Epithelial cell of esophagus (primary cell): Measurements from ENCODE around the gene COL18A1.

ENCODE experiments used
- DNase-seq: peaks from one replicate; pipeline ENCODE4 v3.0.0; 2010; ENCODE audit warnings: low read depth
- H3K4me3 ChIP-seq: 2 replicates; pipeline ENCODE4 v1.5.1; 2011; ENCODE audit warnings: mild to moderate bottlenecking, low read length, control low read depth
- CTCF ChIP-seq: IDR thresholded peaks from 2 replicates; pipeline ENCODE4 v1.5.1; 2011; ENCODE audit warnings: low read depth, mild to moderate bottlenecking, low read length, control low read depth, inconsistent platforms; ENCODE audit not compliant: insufficient read depth; ENCODE audit errors: missing control alignments

The COL18A1 gene

GRCh38 chr21:45481566-45481965 lies 76.6 kb downstream of the COL18A1 start:
- TF ChIP-seq CTCF = no peak
- H3K4me3 ChIP-seq = no peak overlapping the region
- DNase-seq = no peak

GRCh38 chr21:45481977-45482898 lies 77.3 kb downstream of the COL18A1 start:
- no peak overlapping the region for H3K4me3 ChIP-seq

GRCh38 chr21:45482899-45483821 lies 78.2 kb downstream of the COL18A1 start:
- DNase-seq = no peak
- TF ChIP-seq CTCF = no peak
- no peak overlapping the region for H3K4me3 ChIP-seq

More at GRCh38 chr21:45481977-45482898, 77.3 kb downstream of the COL18A1 start:
- no peak for TF ChIP-seq CTCF
- DNase-seq = no peak

- no peak for DNase-seq
- no peak overlapping the region for H3K4me3 ChIP-seq
- no peak for TF ChIP-seq CTCF
Observed at GRCh38 chr21:45484318-45484717, 79.4 kb downstream of the COL18A1 start.

- TF ChIP-seq CTCF = no peak
- H3K4me3 ChIP-seq = no peak overlapping the region
- no peak for DNase-seq
Observed at GRCh38 chr21:45485686-45486442, 80.9 kb downstream of the COL18A1 start.

GRCh38 chr21:45486443-45487160 lies 81.6 kb downstream of the COL18A1 start:
- no peak for DNase-seq
- no peak for TF ChIP-seq CTCF
- H3K4me3 ChIP-seq = no peak overlapping the region
